Thymus (tissue), 11 donors: Measurements from ENCODE around the gene TP73. TPM values are rescaled to one million over a fixed set of nuclear protein-coding genes. Genes with fewer than 3 reads are reported as not detected.

Experiments used
- DNase-seq, 9 donors: peaks; one replicate each; pipeline ENCODE4 v3.0.0-alpha.2; 2013; ENCODE audit warnings: low spot score in 9 of 9, low read depth in 6 of 9, missing footprints in 1 of 9
- H3K27ac ChIP-seq, 2 donors: one replicate each; pipeline ENCODE4 v1.5.1; 2013; ENCODE audit warnings: control low read depth in 1 of 2, low read depth in 1 of 2, low read length in 1 of 2, mild to moderate bottlenecking in 1 of 2, moderate library complexity in 1 of 2
- H3K27me3 ChIP-seq, 2 donors: one replicate each; pipeline ENCODE4 v1.5.1; 2013; ENCODE audit warnings: low read length in 1 of 2; ENCODE audit not compliant: control insufficient read depth in 2 of 2, insufficient read depth in 1 of 2
- H3K36me3 ChIP-seq, 2 donors: one replicate each; pipeline ENCODE4 v1.5.1; 2013; ENCODE audit warnings: low read length in 1 of 2, mild to moderate bottlenecking in 1 of 2, moderate library complexity in 1 of 2; ENCODE audit not compliant: control insufficient read depth in 2 of 2, insufficient read depth in 2 of 2
- H3K4me1 ChIP-seq, 2 donors: one replicate each; pipeline ENCODE4 v1.5.1; 2013; ENCODE audit warnings: low read length in 2 of 2; ENCODE audit not compliant: control insufficient read depth in 2 of 2, insufficient read depth in 2 of 2
- H3K4me3 ChIP-seq, 2 donors: one replicate each; pipeline ENCODE4 v1.5.1; 2013; ENCODE audit warnings: low read length in 2 of 2, control low read depth in 1 of 2, mild to moderate bottlenecking in 1 of 2
- H3K9me3 ChIP-seq, 2 donors: one replicate each; pipeline ENCODE4 v1.5.1; 2013; ENCODE audit warnings: low read length in 1 of 2, mild to moderate bottlenecking in 1 of 2; ENCODE audit not compliant: control insufficient read depth in 2 of 2, insufficient read depth in 1 of 2
- WGBS: extraction: QIAGEN DNeasy Blood & Tissue Kit; methylation state at CpG from one replicate; pipeline ENCODE4 v1.1.7; 2013; 5-methylcytosine and 5-hydroxymethylcytosine counted together
- polyA plus RNA-seq: library from polyadenylated mRNA; stranded (reverse); fragments of 200-250 nt; gene quantifications from one replicate; pipeline ENCODE4 v1.2.3, GENCODE V29; 2013
- total RNA-seq: library from RNA; stranded (reverse); fragments of 120-200 nt; gene quantifications from one replicate; pipeline ENCODE4 v1.2.4, GENCODE V29; 2013
- donor health status: healthy.

The TP73 gene
- total and polyA plus RNA-seq, 2 donors: 2.6 to 2.9 TPM

DNA sequence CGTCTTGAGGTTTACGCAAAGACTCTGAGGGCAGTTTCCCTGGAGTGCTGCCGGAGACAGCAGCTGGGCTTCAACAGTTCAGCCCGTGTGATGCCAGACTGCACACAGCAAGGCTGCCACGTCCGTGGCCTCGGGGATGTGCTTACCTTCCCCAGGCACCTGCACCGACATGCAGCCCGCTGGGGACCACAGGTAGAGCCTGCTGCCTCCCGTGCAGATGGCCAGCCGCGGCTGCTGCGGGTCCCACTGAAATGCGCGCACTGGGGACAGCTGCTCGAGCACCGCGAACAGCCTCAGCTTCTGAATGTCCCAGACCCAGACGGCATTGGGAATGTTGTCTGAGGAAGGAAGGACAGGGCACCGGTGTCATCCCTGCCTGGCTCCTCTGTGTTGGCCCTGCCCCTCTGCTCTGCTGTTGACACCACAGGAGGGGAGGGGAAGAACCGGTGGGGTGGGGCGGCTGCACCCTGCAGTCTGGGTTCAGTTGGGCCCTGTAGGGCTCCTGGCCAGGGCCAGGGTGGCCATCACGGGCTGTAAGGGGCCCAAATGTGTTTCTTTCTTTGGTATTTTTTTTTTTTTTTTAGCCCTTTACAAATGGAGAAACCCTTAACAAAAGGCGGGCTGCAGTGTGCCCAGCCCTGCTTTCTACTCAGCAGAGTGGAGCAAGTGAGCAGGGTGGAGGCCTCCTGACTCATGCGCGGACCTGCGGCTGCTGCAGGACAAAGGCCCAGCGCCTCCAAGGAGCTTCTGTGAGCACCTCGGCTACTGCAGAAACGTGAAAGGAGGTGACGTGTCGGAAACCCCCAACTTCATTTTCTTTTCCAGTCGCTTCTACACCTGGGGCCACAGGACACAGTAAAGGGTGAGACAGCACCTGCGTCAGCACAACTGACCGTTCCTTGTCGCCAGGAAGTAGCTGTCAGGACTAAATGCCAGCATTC, 20.7 kb upstream of the TP73 start:
- WGBS: 97% methylated on average over 36 of the region's 36 CpGs
- Histone ChIP-seq H3K27ac (no peak overlapping the region), H3K4me1 (no peaks in the 10 kb centered on the region), H3K27me3 (no peaks in the 10 kb centered on the region), H3K9me3 (no peaks in the 10 kb centered on the region), H3K36me3 (peaks cover 40 to 76% of the 10 kb centered on the region in 2 donors), H3K4me3 (no peak overlapping the region)
- no peak for DNase-seq

DNA sequence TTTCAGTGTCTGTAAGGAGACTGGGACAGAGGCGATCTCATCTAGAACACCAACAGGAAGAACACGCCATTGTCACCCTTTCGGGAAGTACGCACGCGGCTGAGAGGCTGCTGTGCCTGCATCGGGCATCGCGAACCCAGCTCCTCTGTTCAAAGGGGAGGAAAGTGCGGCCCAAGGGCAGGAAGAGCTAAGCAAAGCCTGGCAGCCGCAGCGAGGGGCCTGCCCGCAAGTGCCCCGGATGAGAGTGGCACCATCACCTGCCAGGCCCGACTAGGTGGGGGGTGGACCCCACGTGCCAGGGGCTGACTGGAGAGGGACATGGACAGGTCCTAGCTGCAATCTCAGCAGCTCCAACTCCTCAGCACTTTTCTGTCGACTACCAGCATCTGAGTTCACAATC, 20.0 kb upstream of the TP73 start:
- no peaks in the 10 kb centered on the region for H3K27me3 ChIP-seq
- DNase-seq: no peak
- H3K4me1 ChIP-seq: no peaks in the 10 kb centered on the region
- no peaks in the 10 kb centered on the region for H3K9me3 ChIP-seq
- H3K4me3 ChIP-seq: no peak overlapping the region
- 97% methylated on average over 17 of the region's 17 CpGs for WGBS
- peaks cover 45 to 83% of the 10 kb centered on the region in 2 donors for H3K36me3 ChIP-seq
- no peak overlapping the region for H3K27ac ChIP-seq

DNA sequence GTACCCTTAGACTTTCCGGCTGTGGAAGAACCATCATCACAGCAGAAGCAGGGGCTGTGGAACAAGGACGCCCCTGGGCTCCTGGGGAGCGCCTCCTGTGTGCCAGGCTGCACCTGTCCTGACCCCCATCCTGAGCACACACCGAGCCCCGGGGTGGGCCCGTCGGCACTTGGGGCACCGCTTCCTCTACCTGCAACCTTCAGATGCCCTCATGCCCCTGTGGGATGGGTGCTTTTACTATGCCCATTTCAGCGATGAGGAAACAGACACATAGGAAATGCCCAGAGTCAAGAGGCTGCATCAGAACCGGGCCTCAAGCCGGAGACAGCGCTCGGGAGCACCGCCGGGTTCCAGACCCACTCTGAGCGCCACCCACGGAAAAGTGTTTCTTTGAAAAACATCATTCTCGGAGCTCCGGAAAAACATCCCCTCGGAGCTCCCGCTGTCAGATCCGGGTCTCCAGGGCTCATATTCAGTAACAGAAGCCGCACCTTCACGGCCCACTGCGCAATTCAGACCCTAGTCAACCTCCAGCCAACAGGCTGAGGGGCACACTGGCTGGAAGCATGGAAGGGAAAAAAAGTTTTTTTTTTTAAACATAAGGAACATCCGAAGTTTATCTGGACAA, 19.5 kb upstream of the TP73 start:
- Histone ChIP-seq H3K27me3 (no peaks in the 10 kb centered on the region), H3K4me1 (no peaks in the 10 kb centered on the region), H3K36me3 (peaks cover 42 to 79% of the 10 kb centered on the region in 2 donors), H3K9me3 (no peaks in the 10 kb centered on the region), H3K27ac (no peak overlapping the region), H3K4me3 (no peak overlapping the region)
- 98% methylated on average over 26 of the region's 26 CpGs for WGBS
- DNase-seq: no peak

- DNase-seq: no peak
- Histone ChIP-seq H3K4me1 (no peaks in the 10 kb centered on the region), H3K27ac (no peak overlapping the region), H3K36me3 (peaks cover 38 to 80% of the 10 kb centered on the region in 2 donors), H3K4me3 (no peak overlapping the region), H3K27me3 (no peaks in the 10 kb centered on the region), H3K9me3 (no peaks in the 10 kb centered on the region)
- 99% methylated on average over 28 of the region's 28 CpGs for WGBS
Measured at GRCh38 chr1:3633344-3634058, 18.8 kb upstream of the TP73 start.

GRCh38 chr1:3634059-3634800, 18.1 kb upstream of the TP73 start:
- H3K36me3 ChIP-seq: peaks cover 42 to 80% of the 10 kb centered on the region in 2 donors
- H3K9me3 ChIP-seq: no peaks in the 10 kb centered on the region
- no peak overlapping the region for H3K4me3 ChIP-seq
- 97% methylated on average over 22 of the region's 22 CpGs for WGBS
- H3K27me3 ChIP-seq: no peaks in the 10 kb centered on the region
- no peaks in the 10 kb centered on the region for H3K4me1 ChIP-seq
- H3K27ac ChIP-seq: no peak overlapping the region
- no peak for DNase-seq

- 99% methylated on average over 14 of the region's 14 CpGs for WGBS
- no peaks in the 10 kb centered on the region for H3K27me3 ChIP-seq
- DNase-seq: no peak
- no peak overlapping the region for H3K27ac ChIP-seq
- no peak overlapping the region for H3K4me3 ChIP-seq
- peaks cover 37 to 78% of the 10 kb centered on the region in 2 donors for H3K36me3 ChIP-seq
- H3K9me3 ChIP-seq: no peaks in the 10 kb centered on the region
- H3K4me1 ChIP-seq: no peaks in the 10 kb centered on the region
Measured at GRCh38 chr1:3636080-3636479, 16.2 kb upstream of the TP73 start.

GRCh38 chr1:3636531-3636930, 15.8 kb upstream of the TP73 start:
- Histone ChIP-seq H3K27me3 (no peaks in the 10 kb centered on the region), H3K4me1 (no peaks in the 10 kb centered on the region), H3K4me3 (no peak overlapping the region), H3K9me3 (no peaks in the 10 kb centered on the region), H3K27ac (no peak overlapping the region), H3K36me3 (peaks cover 37 to 74% of the 10 kb centered on the region in 2 donors)
- no peak for DNase-seq
- WGBS: 97% methylated on average over 11 of the region's 11 CpGs

DNA sequence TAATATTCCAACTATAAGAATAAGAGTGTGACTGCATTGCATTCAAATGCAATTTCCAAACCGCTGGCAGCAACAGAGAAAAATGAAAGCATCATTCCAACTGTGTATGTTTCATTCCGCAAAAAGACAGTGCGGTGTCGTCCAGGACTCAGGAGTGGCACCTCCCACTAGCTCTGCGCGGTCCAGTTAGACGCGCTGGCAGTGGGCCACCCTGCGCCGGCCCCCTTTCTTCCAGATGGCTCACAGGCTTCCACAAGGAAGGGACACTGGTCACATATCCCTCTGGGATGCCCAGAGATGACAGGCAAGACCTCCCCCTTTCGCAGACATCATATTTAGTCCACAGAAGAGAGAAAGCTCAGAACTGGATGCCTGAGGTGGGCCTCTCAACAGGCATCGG, 14.3 kb upstream of the TP73 start:
- no peak for DNase-seq
- Histone ChIP-seq H3K27ac (no peak overlapping the region), H3K4me1 (no peaks in the 10 kb centered on the region), H3K27me3 (no peaks in the 10 kb centered on the region), H3K4me3 (no peak overlapping the region), H3K9me3 (no peaks in the 10 kb centered on the region), H3K36me3 (peaks cover 34 to 66% of the 10 kb centered on the region in 2 donors)
- WGBS: 95% methylated on average over 12 of the region's 12 CpGs
